Islet of Langerhans (tissue), 1 donor: ENCODE results near the gene GPR55.

Experiments used
- FAIRE-seq: peaks from one replicate; lab custom pipeline; 2011; peaks lifted over from hg19 to GRCh38; lab: Jason Lieb, UNC

GPR55 gene

GRCh38 chr2:230879271-230879882, 45.7 kb downstream of the GPR55 start:
- no peak for FAIRE-seq

- no peak for FAIRE-seq
These were observed 46.3 kb downstream of the GPR55 start for GRCh38 chr2:230878599-230879188.

DNA sequence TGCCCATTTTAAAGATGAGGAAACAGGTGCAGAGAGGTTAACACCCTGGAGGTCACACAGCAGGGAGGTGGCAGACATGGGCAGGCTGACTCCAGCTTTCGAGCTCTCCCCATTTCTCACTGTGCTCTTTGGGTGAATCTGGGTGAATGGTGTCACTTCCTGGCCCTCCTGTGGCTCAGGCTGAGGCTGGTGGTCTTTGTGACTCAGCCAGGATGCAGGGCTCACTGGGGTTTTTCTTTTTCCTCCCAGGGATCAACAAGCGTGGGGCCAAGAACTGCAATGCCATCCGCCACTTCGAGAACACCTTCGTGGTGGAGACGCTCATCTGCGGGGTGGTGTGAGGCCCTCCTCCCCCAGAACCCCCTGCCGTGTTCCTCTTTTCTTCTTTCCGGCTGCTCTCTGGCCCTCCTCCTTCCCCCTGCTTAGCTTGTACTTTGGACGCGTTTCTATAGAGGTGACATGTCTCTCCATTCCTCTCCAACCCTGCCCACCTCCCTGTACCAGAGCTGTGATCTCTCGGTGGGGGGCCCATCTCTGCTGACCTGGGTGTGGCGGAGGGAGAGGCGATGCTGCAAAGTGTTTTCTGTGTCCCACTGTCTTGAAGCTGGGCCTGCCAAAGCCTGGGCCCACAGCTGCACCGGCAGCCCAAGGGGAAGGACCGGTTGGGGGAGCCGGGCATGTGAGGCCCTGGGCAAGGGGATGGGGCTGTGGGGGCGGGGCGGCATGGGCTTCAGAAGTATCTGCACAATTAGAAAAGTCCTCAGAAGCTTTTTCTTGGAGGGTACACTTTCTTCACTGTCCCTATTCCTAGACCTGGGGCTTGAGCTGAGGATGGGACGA, 47.1 kb downstream of the GPR55 start:
- no peak for FAIRE-seq

- FAIRE-seq, result no peak
These were observed 47.8 kb downstream of the GPR55 start for GRCh38 chr2:230877116-230877758.

DNA sequence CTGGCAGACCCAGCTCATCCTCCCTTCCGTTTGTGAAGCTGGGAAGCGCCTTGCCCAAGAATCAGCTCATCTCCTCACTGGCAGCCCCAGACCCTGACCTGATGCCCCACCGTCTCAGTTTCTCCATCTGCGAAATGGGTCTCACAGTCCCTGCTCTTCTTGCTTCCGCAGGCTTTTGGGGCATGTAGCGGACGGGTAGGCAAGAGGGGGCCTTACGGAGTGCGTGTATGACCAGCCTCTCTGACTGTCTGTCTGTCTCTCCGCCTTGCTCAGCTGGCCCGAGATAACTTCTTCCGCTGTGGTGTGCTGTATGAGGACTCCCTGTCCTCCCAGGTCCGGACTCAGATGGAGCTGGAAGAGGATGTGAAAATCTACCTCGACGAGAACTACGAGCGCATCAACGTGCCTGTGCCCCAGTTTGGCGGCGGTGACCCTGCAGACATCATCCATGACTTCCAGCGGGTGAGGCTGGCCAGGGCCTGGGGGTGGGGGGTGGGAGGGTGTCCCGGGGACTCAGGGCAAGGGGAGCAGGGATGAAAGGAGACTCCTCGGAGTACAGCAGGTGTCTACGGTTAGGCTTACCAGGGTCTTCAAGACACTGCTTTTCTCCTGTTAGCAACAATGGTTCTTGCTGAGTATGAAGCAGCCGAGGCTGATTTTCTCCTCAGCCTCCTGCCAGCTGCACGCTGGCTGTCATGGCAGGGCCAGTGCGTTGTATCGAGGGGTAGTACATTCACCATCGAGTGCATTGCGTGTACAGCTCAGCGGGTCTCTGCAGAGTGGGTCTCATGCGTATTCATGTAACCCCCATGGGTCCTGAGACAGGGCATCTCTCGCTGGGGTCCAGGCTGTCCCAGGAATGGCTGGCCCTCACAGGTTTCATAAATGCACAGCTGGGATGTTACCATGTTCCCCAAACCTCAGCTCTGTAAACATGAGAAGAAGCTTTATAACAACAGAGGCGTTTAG, 49.4 kb downstream of the GPR55 start:
- FAIRE-seq, result no peak

DNA sequence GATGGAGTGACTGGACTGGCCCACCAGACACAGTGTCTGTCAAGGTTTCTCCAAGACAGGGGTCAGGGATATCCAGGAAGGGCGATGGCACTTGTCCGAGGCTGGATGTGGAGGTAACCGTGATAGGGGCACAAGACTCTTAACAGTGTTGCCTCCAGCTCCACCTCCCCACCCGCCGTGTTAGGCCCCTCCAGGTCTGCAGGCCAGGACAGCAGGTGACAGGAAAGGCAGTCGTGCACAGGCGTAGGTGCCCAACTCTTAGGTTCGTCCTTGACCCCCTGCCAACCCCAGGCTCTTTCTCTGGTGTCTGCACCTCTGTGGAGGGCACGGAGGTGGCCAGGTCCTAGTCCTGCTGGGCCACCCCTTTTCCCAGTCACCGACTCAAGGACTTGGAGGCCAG, 50.2 kb downstream of the GPR55 start:
- no peak for FAIRE-seq

DNA sequence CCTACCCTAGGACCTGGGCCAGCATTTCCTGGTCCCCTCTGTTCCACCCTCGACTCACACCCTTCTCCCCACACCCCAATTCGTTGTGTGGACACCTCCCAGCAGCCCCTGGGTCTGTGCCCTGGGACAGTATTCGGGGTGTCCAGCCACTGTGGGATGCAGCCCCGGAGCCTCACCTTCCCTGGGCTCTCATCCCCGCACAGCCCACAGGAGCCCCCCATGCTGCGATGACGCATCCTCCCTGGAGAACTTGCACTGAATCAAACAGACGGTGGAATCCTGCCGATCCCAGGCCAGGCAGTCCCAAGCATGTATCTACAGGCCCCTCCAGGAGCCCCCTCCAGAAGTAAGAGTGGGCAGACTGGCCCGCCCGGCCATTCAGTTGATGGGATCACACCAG, 50.6 kb downstream of the GPR55 start:
- no peak for FAIRE-seq

GRCh38 chr2:230873661-230874401, 51.2 kb downstream of the GPR55 start:
- FAIRE-seq, result no peak

DNA sequence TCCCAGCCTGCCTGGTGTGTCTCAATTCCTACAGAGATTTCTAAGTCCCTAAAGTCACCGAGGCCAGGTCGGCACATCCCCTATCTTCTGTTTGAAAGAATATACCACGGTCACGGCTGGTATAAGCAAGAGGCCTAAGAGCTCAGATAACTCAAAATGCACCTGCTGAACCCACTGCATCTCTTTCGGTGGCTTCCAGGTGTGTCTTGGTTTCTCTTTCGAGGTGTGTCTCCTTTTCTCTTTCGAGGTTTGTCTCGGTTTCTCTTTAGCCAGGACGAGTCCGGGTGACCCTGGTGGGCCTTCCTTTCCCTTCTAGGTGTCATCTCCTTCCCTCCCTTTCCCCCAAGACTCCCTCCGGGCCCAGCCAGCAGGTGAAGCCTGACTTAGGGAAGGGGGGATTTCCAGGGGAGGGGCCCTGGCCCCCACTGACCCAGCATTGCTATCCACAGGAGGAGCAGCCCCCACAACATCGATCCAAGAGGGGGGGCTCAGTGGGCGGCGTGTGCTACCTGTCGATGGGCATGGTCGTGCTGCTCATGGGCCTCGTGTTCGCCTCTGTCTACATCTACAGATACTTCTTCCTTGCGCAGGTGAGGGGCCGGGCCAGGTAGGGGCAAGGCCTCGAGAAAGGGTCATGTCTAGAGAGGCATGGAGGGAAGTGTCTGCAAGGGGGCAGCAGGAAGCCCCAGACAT, 51.9 kb downstream of the GPR55 start:
- FAIRE-seq, result no peak

DNA sequence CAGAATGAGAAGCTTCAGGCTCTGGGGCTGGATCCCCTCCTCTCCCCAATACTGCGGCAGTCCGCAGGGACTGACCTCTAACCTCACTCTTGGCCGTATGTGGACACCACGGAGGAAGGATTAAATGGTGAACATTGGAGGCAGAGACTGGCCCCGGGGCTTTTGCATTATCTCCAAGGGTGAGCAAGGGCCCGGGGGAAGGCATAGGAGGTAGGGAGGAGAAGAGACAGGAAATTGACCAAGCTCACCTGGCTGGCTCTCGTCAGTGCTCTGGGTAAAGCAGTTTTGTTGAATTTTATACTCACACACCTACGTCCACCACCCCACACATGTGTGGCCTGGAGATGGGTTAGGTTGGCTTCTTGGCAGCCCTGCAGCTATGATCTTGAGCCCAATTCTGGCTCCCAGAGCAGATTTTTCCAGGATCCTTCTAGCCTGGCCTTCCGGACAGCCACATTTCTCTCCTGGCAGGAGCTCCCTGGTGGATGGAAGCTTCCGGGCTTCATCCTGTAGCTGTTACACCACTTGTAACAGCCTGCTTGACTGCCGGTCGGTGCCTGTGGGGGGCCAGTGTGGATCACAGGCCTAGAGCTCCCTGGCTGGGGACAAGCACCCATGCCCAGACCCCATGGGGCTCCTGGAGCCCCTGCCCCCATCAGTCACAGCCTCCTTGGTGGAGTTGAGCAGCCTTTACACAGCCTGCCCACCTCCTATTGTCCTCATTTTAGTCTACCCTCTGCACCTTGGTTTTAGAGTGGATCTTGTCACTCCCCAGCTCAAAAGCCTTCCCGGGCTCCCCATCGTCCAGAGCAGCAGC, 52.7 kb downstream of the GPR55 start:
- no peak for FAIRE-seq

GRCh38 chr2:230871361-230872150, 53.5 kb downstream of the GPR55 start:
- no peak for FAIRE-seq

DNA sequence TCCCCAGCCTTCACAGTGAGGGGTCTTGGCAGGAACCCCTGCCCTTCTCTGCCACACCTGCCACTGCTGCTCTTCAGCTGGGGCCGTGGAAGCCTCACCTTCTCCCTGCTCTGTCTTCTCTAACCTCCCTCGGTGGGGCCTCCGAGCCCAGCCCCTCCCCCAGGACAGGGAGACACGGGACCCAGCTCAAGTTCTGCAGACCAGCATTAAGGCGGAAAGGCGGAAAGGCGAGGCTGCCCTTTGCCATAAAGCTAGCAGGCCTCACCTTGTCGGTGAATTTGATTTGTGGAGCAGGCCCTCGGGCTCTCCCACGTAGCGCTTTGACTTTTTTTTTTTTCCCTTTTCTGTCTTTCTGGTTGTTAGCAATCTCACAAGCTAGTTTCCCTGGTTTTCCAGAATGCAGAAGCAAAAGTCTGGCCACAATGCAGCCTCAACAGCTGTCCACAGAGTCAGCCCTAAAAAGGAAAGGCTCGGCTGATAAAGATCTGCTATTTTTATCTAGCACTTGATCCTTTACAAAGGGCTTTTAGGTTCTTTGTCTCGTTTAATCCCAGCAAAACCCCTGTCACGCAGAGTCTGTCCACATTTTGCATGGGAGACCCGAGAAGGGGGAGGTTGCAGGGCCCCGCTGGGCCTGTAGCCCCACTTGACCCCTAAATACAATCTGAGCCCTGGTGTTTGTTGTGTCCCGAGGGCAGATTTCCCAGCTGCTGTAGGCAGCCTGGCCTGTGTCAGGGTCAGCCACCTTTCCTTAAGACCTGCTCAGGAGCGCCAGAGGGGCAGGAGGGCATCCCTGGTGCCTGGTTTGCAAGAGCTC, 54.3 kb downstream of the GPR55 start:
- no peak for FAIRE-seq

DNA sequence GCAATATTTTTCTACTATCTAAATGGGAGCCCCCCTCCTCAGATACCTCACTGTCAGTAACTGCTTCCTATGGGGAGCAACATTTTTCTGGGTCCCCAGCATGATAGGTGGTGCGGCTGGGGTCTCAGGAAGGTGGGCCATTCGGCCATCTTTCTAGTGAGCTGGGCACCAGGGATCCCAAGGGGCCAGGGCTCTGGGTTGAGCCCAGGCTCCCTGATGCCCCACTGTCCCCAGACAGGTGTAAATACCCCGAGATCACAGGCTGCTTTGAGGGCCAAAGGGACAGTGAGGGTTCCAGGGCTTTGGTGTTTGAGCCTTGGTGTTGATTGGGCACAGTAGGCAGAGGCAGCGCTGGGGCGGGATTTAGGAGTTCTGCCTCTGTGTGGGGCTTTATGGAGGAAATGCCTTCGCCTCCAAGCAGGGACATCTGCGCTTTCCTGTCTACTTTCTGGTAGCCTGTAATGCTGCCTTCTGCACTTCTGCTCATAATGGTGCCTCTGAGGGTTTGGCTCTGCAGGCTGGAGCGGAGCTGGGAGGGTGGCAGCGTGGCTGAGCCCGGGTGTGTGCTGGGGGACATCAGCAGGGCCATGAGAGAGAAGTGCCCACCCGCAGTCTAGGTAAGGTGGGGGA, 55.0 kb downstream of the GPR55 start:
- no peak for FAIRE-seq

DNA sequence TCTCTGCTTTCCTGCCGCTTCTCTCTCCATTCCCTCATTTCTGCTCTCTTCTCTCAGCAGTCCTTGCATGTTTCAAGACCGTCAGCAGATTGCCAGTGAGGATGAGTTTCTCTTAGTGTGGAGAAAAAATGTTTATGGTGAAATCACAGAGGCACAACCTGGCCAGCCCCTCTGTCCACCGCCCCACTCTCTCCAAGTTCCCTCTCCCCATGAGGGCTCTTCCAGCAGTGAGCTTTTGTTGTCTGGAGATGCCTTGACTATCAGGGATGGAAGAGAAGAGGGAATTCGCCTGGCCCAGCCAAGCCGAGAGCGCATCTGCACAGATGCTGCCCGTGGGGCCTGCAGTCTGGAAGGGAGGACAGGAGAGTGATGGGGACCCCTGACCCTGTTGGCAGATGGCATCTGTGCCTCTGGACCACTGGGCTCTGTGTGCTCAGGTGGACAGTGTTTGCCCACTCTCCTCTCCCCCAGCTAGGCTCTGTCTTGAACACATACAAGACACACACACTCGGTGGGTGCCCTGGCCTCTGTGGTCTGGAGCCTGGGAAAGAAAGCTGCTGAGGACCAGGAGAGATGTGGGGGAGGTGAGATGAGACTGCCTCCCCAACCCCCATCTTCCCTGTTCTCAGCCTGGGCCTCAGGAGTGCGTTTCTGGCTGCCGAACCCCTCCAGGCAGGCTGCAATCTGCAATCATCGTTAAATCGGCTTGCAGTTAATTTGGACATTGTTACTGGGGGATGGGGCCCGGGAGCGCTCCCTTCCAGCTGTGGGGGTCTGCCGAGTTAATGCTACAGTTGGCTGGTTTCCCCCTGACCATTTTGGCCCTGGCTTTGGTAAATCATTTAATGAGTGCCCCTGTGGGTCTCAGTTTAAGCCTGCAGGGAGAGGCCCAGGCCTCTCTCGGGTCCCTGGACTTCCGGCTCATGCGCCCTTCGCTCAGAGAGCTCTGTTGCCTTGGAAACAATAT, 55.8 kb downstream of the GPR55 start:
- no peak for FAIRE-seq

- no peak for FAIRE-seq
These were observed 56.7 kb downstream of the GPR55 start for GRCh38 chr2:230868161-230868946.
